GM12872 (cell line): ENCODE results near the gene KIAA0753.

Source experiments
- CTCF ChIP-seq: IDR thresholded peaks from 3 replicates; pipeline ENCODE4 v1.5.1; 2011; ENCODE audit warnings: low read depth, mild to moderate bottlenecking, low read length, moderate library complexity; ENCODE audit not compliant: insufficient read depth

Gene KIAA0753

DNA sequence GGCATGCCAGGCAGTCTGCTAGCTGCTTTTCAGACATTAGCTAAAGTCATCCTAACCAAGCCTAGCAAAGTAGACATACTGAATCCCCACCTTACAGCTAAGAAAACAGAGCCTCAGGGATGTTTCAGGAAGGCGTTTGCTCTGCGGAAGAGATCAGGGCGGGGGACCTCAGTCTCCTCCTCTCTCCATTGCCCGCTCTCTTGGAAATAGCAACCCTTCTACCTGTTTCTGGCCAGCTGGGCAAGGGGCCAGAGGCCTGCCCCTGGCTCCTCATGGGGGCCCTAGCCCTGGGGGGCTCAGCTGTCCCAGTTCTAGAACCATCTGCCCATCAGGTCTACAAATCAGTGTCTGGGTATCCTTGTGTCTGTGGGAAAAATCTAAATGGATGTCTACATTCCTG is 98.6 kb downstream of the KIAA0753 start:
- TF ChIP-seq CTCF = no peak

DNA sequence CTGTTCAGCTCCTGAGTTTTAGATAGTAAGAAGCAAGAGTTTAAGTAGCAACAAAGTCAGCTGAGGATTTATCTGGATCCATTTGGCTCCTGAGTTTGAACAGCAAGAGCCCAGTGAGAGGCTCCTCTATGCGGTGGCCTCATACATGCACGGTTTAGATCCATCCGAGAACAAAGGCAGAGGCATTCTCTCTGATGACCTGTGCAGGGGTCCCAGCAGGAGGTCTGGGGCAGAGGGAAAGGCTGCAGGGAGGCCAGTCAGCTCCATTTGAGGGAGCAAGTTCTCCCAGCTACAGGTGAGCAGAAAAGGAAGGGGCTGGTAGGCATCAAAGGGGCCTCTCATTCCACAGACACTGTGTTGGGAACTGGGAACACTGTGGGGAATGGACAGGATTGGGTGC is 100.6 kb downstream of the KIAA0753 start:
- TF ChIP-seq CTCF = no peak

GRCh38 chr17:6536566-6537065 is 103.9 kb downstream of the KIAA0753 start:
- TF ChIP-seq CTCF = no peak

- no peak for TF ChIP-seq CTCF
Observed at GRCh38 chr17:6536053-6536452, 104.5 kb downstream of the KIAA0753 start.

DNA sequence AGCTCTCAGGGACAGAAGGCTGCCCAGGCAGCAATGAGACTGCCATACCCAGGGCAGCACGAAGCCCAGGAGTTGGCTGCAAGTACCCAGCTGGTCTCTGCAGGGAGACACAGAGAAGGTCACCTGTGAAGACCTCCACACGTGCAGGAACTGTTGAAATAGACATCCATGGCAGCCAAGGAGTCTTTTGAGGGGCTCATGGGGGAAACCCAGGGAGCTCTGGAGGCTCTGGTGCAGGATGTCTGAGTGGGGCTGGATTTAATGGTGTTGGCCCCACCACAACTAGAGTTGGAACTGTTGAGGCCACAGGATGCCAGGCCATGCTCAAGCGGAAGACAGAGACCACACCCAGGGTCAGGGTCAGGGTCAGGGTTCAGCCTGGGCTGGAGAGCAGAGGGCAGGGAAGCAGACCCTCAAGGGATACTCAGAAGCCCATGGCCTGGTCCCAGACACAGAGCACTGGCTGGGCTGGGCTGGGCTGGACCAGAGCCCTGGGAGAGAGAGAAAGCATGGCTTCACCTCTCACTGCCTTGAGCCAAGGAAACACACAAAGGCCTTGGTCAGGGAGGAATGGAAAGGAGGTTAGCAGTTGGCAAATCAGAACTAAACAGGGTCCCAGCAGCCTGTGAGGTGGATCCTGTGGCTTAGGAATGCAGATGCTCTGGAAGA is 105.5 kb downstream of the KIAA0753 start:
- no peak for TF ChIP-seq CTCF

- no peak for TF ChIP-seq CTCF
Observed at GRCh38 chr17:6532441-6532885, 108.0 kb downstream of the KIAA0753 start.

GRCh38 chr17:6531575-6531974 is 108.9 kb downstream of the KIAA0753 start:
- no peak for TF ChIP-seq CTCF
